GM12878 (cell line): ENCODE results near the gene C1orf174. TPM values are rescaled to one million over a fixed set of nuclear protein-coding genes. Genes with fewer than 3 reads are reported as not detected.

ENCODE experiments used
- ATAC-seq: fragments of 200-7000 bp; cut with Tn5 transposase; 3 replicates; pipeline ENCODE4 v1.9.1; 2020; ENCODE audit warnings: mild to moderate bottlenecking, moderate library complexity
- BruUV-seq: library from RNA; stranded (reverse); fragments of 400-500 nt; replicated peaks from 2 replicates; lab custom pipeline; 2021; lab: Mats Ljungman, UMichigan
- CTCF ChIA-PET: fragments of 300-600 bp; sonication (Branson Sonifier 250); formaldehyde crosslinking; extraction: SDS; loops from one replicate; lab custom pipeline; 2021; ENCODE audit warnings: inconsistent platforms; lab: Yijun Ruan, JAX
- POLR2A ChIA-PET: fragments of 350-600 bp; formaldehyde crosslinking; extraction: SDS; loops from one replicate; lab custom pipeline; 2021; ENCODE audit warnings: inconsistent platforms; lab: Charles Lee
- RAD21 ChIA-PET: fragments of 300-600 bp; sonication (Branson Sonifier 250); formaldehyde crosslinking; loops from one replicate; lab custom pipeline; 2023; ENCODE audit warnings: antibody characterized with exemption; ENCODE audit not compliant: unreplicated experiment; lab: Charles Lee
- SMC1A ChIA-PET: fragments of 300-600 bp; sonication (Branson Sonifier 250); formaldehyde crosslinking; loops from one replicate; lab custom pipeline; 2023; ENCODE audit not compliant: unreplicated experiment, uncharacterized antibody; lab: Charles Lee
- DNase-seq: peaks from one replicate; pipeline ENCODE4 v3.0.0-alpha.2; 2011; ENCODE audit warnings: low read depth, low spot score
- FAIRE-seq: peaks from 3 replicates; lab custom pipeline; 2011; peaks lifted over from hg19 to GRCh38; lab: Jason Lieb, UNC
- H2AFZ ChIP-seq: 2 replicates; pipeline ENCODE4 v1.6.0; 2011; ENCODE audit warnings: low read depth, low read length, control low read depth; ENCODE audit not compliant: control insufficient read depth
- H3K27ac ChIP-seq: 2 replicates; pipeline ENCODE4 v1.5.1; 2011; ENCODE audit warnings: control low read depth; ENCODE audit not compliant: control insufficient read depth, insufficient read depth
- H3K27me3 ChIP-seq, 2 experiments: replicated peaks in 1 of 2; 2 replicates each; pipeline versions ENCODE4 v1.6.0 to v1.6.1; 2011; ENCODE audit warnings: low read length in 1 of 2; ENCODE audit not compliant: control insufficient read depth in 2 of 2, insufficient read depth in 2 of 2
- H3K36me3 ChIP-seq, 2 experiments: 2 replicates each; pipeline ENCODE4 v1.5.1; 2011; ENCODE audit warnings: low read length in 1 of 2; ENCODE audit not compliant: control insufficient read depth in 2 of 2, insufficient read depth in 2 of 2
- H3K4me1 ChIP-seq: 2 replicates; pipeline ENCODE4 v1.6.1; 2011; ENCODE audit warnings: mild to moderate bottlenecking, low read length, moderate library complexity, mixed read lengths; ENCODE audit not compliant: control insufficient read depth, insufficient read depth
- H3K4me2 ChIP-seq: 2 replicates; pipeline ENCODE4 v1.6.0; 2011; ENCODE audit warnings: control low read depth; ENCODE audit not compliant: control insufficient read depth, insufficient read depth
- H3K4me3 ChIP-seq: fragments of 200-600 bp; sonication (generic); 2 replicates; pipeline ENCODE4 v1.5.1; 2016
- H3K79me2 ChIP-seq: 2 replicates; pipeline ENCODE4 v1.6.0; 2011; ENCODE audit warnings: low read length; ENCODE audit not compliant: control insufficient read depth, insufficient read depth
- H3K9ac ChIP-seq: 2 replicates; pipeline ENCODE4 v1.8.0; 2011; ENCODE audit warnings: low read length, control low read depth, mixed read lengths; ENCODE audit not compliant: control insufficient read depth, insufficient read depth
- H3K9me3 ChIP-seq: replicated peaks from 3 replicates; pipeline ENCODE4 v1.5.1; 2011; ENCODE audit warnings: mild to moderate bottlenecking, low read length; ENCODE audit not compliant: control insufficient read depth, insufficient read depth
- H4K20me1 ChIP-seq: 2 replicates; pipeline ENCODE4 v1.6.0; 2011; ENCODE audit not compliant: control insufficient read depth, insufficient read depth
- CREM ChIP-seq: IDR thresholded peaks from 2 replicates; pipeline ENCODE4 v1.6.1; 2014; ENCODE audit warnings: antibody characterized with exemption, low read depth
- MTA3 ChIP-seq: IDR thresholded peaks from 2 replicates; pipeline ENCODE4 v1.6.1; 2012; ENCODE audit warnings: low read length, inconsistent platforms, borderline replicate concordance
- PML ChIP-seq: IDR thresholded peaks from 2 replicates; pipeline ENCODE4 v1.6.1; 2012; ENCODE audit warnings: low read length, inconsistent platforms
- SMAD1 ChIP-seq: fragments of 450-650 bp; IDR thresholded peaks from 2 replicates; pipeline ENCODE4 v1.6.1; 2018; ENCODE audit warnings: mild to moderate bottlenecking, low read depth; ENCODE audit not compliant: partially characterized antibody
- SMAD5 ChIP-seq: IDR thresholded peaks from 2 replicates; pipeline ENCODE4 v1.6.1; 2016; ENCODE audit warnings: antibody characterized with exemption, low read depth
- TCF7 ChIP-seq: IDR thresholded peaks from 2 replicates; pipeline ENCODE4 v1.6.1; 2014; ENCODE audit warnings: antibody characterized with exemption, borderline replicate concordance
- ZBED1 ChIP-seq: IDR thresholded peaks from 2 replicates; pipeline ENCODE4 v1.6.1; 2016; ENCODE audit warnings: borderline replicate concordance
- WGBS: methylation state at CpG from one replicate; pipeline ENCODE4 v1.1.6; 2016; ENCODE audit warnings: low lambda C conversion rate; ENCODE audit not compliant: insufficient replicate concordance, insufficient coverage; ENCODE audit errors: missing lambda C conversion rate; 5-methylcytosine and 5-hydroxymethylcytosine counted together
- in situ Hi-C: fragments of 300-500 bp; cut with MboI; formaldehyde crosslinking; loops from 9 replicates; pipeline ENCODE4 v1.14.3; 2018; ENCODE audit warnings: mixed read lengths
- intact Hi-C: fragments of 100-400 bp; cut with micrococcal nuclease; formaldehyde crosslinking; loops from one replicate; pipeline ENCODE4 v1.14.2; 2022; ENCODE audit not compliant: unreplicated experiment
- polyA plus RNA-seq, 11 experiments: library from polyadenylated mRNA; depleted of rRNA in 4 of 11; unstranded in 6 of 11; stranded (reverse) in 5 of 11; fragments of >200 nt; fragmentation: Nextera tagmentation in 4 of 11; fragmentation: Illumina TruSeq in 1 of 11; extraction: Ambion mirVana in 4 of 11; extraction: Trizol in 1 of 11; gene quantifications; 1 replicate in 1 of 11; 2 replicates in 10 of 11; pipeline versions ENCODE4 v1.2.1 to v1.2.3, GENCODE V29; 2011 to 2016; ENCODE audit warnings: inconsistent platforms in 2 of 11, missing spikeins in 2 of 11, low read depth in 1 of 11
- total RNA-seq, 4 experiments: library from RNA; depleted of rRNA in 3 of 4; stranded (reverse); fragments of >200 nt in 3 of 4; fragmentation: Illumina TruSeq in 1 of 4; extraction: Trizol in 1 of 4; gene quantifications; 2 replicates each; pipeline versions ENCODE4 v1.2.1 to v1.2.3, GENCODE V29; 2013 to 2021
- TF ChIP-seq, protein P1 (sequence below): fragments of 150-350 bp; IDR thresholded peaks from 2 replicates; pipeline ENCODE4 v1.6.1; 2014; ENCODE audit warnings: mild to moderate bottlenecking, low read depth, low read length
- TF ChIP-seq, protein P2 (sequence below): fragments of 450-650 bp; IDR thresholded peaks from 2 replicates; pipeline ENCODE4 v1.6.1; 2017; ENCODE audit warnings: mild to moderate bottlenecking, moderate library complexity

Gene C1orf174
- total and polyA plus RNA-seq, 10 of the 15 experiments (the other 5 are each of a cell fraction or from before 2014, with no cell fraction given): 17.5 to 35.4 (median 25.1) TPM

DNA sequence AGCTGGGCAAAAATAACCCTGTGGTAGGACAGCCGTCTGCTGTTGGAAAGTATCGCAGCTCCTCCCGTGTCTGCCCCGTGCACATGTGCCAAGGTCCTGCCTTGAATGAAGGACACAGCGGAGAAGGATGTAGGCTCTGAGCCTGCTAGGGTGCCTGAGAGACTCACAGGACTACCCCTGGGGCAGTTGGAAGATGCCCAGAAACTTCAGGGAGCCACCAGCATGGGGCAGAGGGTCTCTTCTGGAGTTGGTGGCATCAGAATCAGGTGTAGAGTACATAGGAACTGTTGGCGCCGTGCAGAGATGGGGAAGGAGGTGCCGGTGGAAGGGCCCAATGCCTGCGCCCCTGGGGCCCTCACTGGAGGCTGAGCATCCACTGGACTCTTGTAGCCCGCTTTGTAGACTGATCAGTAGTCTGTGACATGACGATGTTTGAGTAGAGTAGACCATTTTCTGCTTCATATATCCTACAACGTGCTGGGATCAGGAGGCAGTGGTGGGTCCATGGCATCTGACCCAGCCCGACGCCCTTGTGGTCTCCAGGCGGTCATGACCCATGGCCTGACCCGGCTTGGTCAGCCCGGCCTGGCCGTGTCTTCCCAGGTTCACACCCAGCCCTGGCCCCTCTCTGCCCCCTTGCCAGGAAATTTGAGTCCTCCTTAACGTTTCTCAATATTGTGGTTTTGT, 5.3 kb upstream of the C1orf174 start:
- WGBS: 64% methylated on average over 19 of the region's 19 CpGs
- no peak overlapping the region for H3K4me3 ChIP-seq
- in situ Hi-C loops (no loop called here), intact Hi-C loops (no loop called here)
- no peaks in the 10 kb centered on the region for H4K20me1 ChIP-seq
- no peaks in the 10 kb centered on the region for H3K4me1 ChIP-seq
- H3K27me3 ChIP-seq: peaks cover under 1 to 4% of the 10 kb centered on the region in 2 experiments; a peak in 3 of 4 replicates
- ChIA-PET SMC1A (no interaction called here), POLR2A (no interaction called here), RAD21 (no interaction called here), CTCF (no interaction called here)
- TF ChIP-seq, protein P1, sequence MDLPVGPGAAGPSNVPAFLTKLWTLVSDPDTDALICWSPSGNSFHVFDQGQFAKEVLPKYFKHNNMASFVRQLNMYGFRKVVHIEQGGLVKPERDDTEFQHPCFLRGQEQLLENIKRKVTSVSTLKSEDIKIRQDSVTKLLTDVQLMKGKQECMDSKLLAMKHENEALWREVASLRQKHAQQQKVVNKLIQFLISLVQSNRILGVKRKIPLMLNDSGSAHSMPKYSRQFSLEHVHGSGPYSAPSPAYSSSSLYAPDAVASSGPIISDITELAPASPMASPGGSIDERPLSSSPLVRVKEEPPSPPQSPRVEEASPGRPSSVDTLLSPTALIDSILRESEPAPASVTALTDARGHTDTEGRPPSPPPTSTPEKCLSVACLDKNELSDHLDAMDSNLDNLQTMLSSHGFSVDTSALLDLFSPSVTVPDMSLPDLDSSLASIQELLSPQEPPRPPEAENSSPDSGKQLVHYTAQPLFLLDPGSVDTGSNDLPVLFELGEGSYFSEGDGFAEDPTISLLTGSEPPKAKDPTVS: no peak
- TF ChIP-seq CREM: no peak
- TF ChIP-seq SMAD5: no peak
- no peak for TF ChIP-seq TCF7
- no peak for TF ChIP-seq SMAD1
- TF ChIP-seq, protein P2, sequence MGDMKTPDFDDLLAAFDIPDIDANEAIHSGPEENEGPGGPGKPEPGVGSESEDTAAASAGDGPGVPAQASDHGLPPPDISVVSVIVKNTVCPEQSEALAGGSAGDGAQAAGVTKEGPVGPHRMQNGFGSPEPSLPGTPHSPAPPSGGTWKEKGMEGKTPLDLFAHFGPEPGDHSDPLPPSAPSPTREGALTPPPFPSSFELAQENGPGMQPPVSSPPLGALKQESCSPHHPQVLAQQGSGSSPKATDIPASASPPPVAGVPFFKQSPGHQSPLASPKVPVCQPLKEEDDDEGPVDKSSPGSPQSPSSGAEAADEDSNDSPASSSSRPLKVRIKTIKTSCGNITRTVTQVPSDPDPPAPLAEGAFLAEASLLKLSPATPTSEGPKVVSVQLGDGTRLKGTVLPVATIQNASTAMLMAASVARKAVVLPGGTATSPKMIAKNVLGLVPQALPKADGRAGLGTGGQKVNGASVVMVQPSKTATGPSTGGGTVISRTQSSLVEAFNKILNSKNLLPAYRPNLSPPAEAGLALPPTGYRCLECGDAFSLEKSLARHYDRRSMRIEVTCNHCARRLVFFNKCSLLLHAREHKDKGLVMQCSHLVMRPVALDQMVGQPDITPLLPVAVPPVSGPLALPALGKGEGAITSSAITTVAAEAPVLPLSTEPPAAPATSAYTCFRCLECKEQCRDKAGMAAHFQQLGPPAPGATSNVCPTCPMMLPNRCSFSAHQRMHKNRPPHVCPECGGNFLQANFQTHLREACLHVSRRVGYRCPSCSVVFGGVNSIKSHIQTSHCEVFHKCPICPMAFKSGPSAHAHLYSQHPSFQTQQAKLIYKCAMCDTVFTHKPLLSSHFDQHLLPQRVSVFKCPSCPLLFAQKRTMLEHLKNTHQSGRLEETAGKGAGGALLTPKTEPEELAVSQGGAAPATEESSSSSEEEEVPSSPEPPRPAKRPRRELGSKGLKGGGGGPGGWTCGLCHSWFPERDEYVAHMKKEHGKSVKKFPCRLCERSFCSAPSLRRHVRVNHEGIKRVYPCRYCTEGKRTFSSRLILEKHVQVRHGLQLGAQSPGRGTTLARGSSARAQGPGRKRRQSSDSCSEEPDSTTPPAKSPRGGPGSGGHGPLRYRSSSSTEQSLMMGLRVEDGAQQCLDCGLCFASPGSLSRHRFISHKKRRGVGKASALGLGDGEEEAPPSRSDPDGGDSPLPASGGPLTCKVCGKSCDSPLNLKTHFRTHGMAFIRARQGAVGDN: no peak
- no peak for TF ChIP-seq MTA3
- TF ChIP-seq PML: no peak
- TF ChIP-seq ZBED1: no peak
- no peaks in the 10 kb centered on the region for H3K9me3 ChIP-seq
- H3K36me3 ChIP-seq: no peaks in the 10 kb centered on the region
- no peak for ATAC-seq
- no peak overlapping the region for H3K4me2 ChIP-seq
- DNase-seq: no peak
- no peak overlapping the region for H3K27ac ChIP-seq
- no peak for FAIRE-seq
- H3K79me2 ChIP-seq: no peaks in the 10 kb centered on the region
- H3K9ac ChIP-seq: no peak overlapping the region
- BruUV-seq: no TSS peak
- no peak overlapping the region for H2AFZ ChIP-seq
